A673 (cell line): ENCODE results near the gene ITGA11. TPM values are rescaled to one million over a fixed set of nuclear protein-coding genes. Genes with fewer than 3 reads are reported as not detected.

ENCODE experiments used
- BruUV-seq: library from RNA; stranded (reverse); fragments of 400-500 nt; replicated peaks from 2 replicates; lab custom pipeline; 2021; lab: Mats Ljungman, UMichigan
- CTCF ChIA-PET: fragments of 300-600 bp; sonication (Branson Sonifier 250); formaldehyde crosslinking; loops from one replicate; lab custom pipeline; 2022; ENCODE audit warnings: antibody characterized with exemption; lab: Charles Lee
- POLR2A ChIA-PET: fragments of 300-600 bp; sonication (Branson Sonifier 250); formaldehyde crosslinking; loops from one replicate; lab custom pipeline; 2022; ENCODE audit warnings: antibody characterized with exemption; ENCODE audit not compliant: low non-redundant PET; lab: Charles Lee
- DNase-seq: peaks from one replicate; pipeline ENCODE4 v3.0.0-alpha.2; 2015; ENCODE audit warnings: low spot score
- H3K27ac ChIP-seq: fragments of 200-600 bp; sonication (generic); 2 replicates; pipeline ENCODE4 v1.5.1; 2016; ENCODE audit warnings: mixed run types, low read depth, mild to moderate bottlenecking, mixed read lengths, antibody characterized with exemption, low read length; ENCODE audit not compliant: poor library complexity, severe bottlenecking
- H3K27me3 ChIP-seq: fragments of 200-600 bp; sonication (generic); replicated peaks from 2 replicates; pipeline ENCODE4 v1.6.1; 2017; ENCODE audit warnings: mixed run types, low read depth, mild to moderate bottlenecking, mixed read lengths, antibody characterized with exemption, low read length; ENCODE audit not compliant: insufficient read depth, poor library complexity
- H3K36me3 ChIP-seq: fragments of 200-600 bp; sonication (generic); 2 replicates; pipeline ENCODE4 v1.6.1; 2016; ENCODE audit warnings: mixed run types, mild to moderate bottlenecking, mixed read lengths, antibody characterized with exemption, low read length; ENCODE audit not compliant: insufficient read depth, poor library complexity, severe bottlenecking
- H3K4me1 ChIP-seq: fragments of 200-600 bp; sonication (generic); 2 replicates; pipeline ENCODE4 v1.6.1; 2017; ENCODE audit warnings: mixed run types, mild to moderate bottlenecking, mixed read lengths, antibody characterized with exemption, low read length; ENCODE audit not compliant: insufficient read depth, poor library complexity, severe bottlenecking
- H3K4me3 ChIP-seq: fragments of 200-600 bp; sonication (generic); 2 replicates; pipeline ENCODE4 v1.5.1; 2016; ENCODE audit warnings: low read depth, mixed run types, mild to moderate bottlenecking, mixed read lengths, low read length; ENCODE audit not compliant: poor library complexity, severe bottlenecking
- H3K9me3 ChIP-seq: fragments of 200-600 bp; sonication (generic); 2 replicates; pipeline ENCODE4 v1.6.1; 2016; ENCODE audit warnings: mixed run types, low read depth, mild to moderate bottlenecking, mixed read lengths, antibody characterized with exemption, low read length; ENCODE audit not compliant: poor library complexity, severe bottlenecking
- CTCF ChIP-seq: fragments of 300-800, 200-600 bp; sonication (generic); conservative IDR thresholded peaks from 2 replicates; pipeline ENCODE4 v1.5.1; 2017; ENCODE audit warnings: low read depth, mild to moderate bottlenecking, antibody characterized with exemption, low read length, moderate library complexity, mixed read lengths
- EZH2 ChIP-seq: fragments of 200-600 bp; sonication (generic); IDR thresholded peaks from 2 replicates; pipeline ENCODE4 v1.6.1; 2017; ENCODE audit warnings: borderline replicate concordance, low read depth, mild to moderate bottlenecking, mixed read lengths, antibody characterized with exemption, low read length; ENCODE audit not compliant: poor library complexity, severe bottlenecking
- intact Hi-C: fragments of 100-400 bp; cut with micrococcal nuclease; formaldehyde crosslinking; loops from one replicate; pipeline ENCODE4 v1.10.0; 2022; ENCODE audit not compliant: unreplicated experiment
- total RNA-seq: library from RNA; stranded (reverse); gene quantifications from 2 replicates; pipeline ENCODE4 v1.2.3, GENCODE V29; 2021

The ITGA11 gene
- total RNA-seq, 1 experiment from 2014 or later, result 0.45 TPM

DNA sequence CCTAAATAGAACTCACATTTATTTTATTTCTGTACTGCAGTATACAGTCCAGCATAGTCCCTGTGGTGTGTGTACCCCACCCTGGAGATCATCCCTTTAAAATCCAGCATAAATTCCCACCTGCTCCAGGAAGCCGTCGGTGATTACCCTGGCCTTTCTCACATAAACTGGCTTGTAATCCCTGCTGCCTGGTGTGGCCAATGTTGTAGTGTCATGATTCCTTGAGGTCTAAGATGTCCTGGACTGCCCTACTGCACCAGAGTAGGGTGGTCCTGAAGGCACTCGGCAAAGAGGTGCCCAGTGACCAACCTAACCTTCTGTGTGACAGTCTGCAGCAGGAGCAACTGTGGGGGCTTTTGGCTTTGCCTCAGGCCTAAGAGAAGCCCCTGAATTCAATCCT lies 58.9 kb downstream of the ITGA11 start:
- no peaks in the 10 kb centered on the region for H3K36me3 ChIP-seq
- no peaks in the 10 kb centered on the region for H3K4me1 ChIP-seq
- H3K9me3 ChIP-seq, result no peaks in the 10 kb centered on the region
- no peak for DNase-seq
- no peak for TF ChIP-seq EZH2
- TF ChIP-seq CTCF, result no peak
- H3K27ac ChIP-seq, result no peak overlapping the region
- no peaks in the 10 kb centered on the region for H3K27me3 ChIP-seq
- intact Hi-C loops, result no loop called here
- BruUV-seq, result no TSS peak
- ChIA-PET CTCF (no interaction called here), POLR2A (no interaction called here)
- H3K4me3 ChIP-seq, result no peak overlapping the region

DNA sequence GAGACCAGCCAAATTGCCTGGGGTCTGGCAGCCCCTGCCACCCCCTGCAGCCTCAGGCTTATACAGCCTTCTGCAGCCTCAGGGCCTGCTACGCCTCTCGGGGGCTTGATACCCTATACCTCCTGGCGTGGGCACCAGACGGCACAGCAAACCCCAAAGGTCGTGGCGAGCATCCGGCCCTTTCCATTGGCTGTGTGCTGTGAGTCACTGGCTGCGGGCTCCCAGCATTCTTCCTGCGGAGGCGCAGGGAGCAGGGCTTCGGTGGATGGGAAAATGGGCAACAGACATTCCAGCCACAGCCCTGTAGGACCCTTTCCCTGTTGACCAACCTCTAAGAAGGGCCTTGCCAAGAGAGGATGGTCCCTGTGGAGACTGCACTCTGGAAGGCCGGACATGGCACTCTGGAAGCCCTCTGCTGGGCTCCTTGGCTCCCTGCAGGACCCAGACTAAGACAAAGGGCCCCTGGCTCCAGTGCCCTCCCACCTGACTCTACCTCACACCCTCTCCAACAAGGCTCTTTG lies 59.6 kb downstream of the ITGA11 start:
- TF ChIP-seq EZH2 (no peak), CTCF (0 out of 2 replicates have a peak, but pooled peaks have one; percentile 24)
- intact Hi-C loops, result no loop called here
- ChIA-PET CTCF (no interaction called here), POLR2A (no interaction called here)
- Histone ChIP-seq H3K27me3 (no peaks in the 10 kb centered on the region), H3K4me3 (no peak overlapping the region), H3K9me3 (no peaks in the 10 kb centered on the region), H3K4me1 (no peaks in the 10 kb centered on the region), H3K27ac (no peak overlapping the region), H3K36me3 (no peaks in the 10 kb centered on the region)
- no peak for DNase-seq
- no TSS peak for BruUV-seq

- no peaks in the 10 kb centered on the region for H3K36me3 ChIP-seq
- TF ChIP-seq EZH2, result no peak
- no peak for TF ChIP-seq CTCF
- intact Hi-C loops, result no loop called here
- no TSS peak for BruUV-seq
- no peak overlapping the region for H3K27ac ChIP-seq
- H3K27me3 ChIP-seq, result no peaks in the 10 kb centered on the region
- H3K4me1 ChIP-seq, result no peaks in the 10 kb centered on the region
- DNase-seq, result no peak
- POLR2A ChIA-PET, result no interaction called here
- CTCF ChIA-PET, result no interaction called here
- H3K4me3 ChIP-seq, result no peak overlapping the region
- no peaks in the 10 kb centered on the region for H3K9me3 ChIP-seq
These were observed 60.1 kb downstream of the ITGA11 start for GRCh38 chr15:68371851-68372250.
